Right kidney (tissue), 1 donor: Measurements from ENCODE around the gene PCYT1B.
"Not testable (repeated sequence)": the region's sequence is repeated elsewhere in the genome, so short reads cannot be mapped to it uniquely, and the experiment has no call there.

Experiments
- DNase-seq: peaks from one replicate; pipeline ENCODE4 v3.0.0-alpha.2; 2016

Gene PCYT1B

GRCh38 chrX:24646006-24646405 lies 1.1 kb downstream of the PCYT1B start:
- DNase-seq, result peak; percentile 5

- no peak for DNase-seq
These were observed 4.0 kb downstream of the PCYT1B start for GRCh38 chrX:24643116-24643515.

- no peak for DNase-seq
These were observed 17.4 kb downstream of the PCYT1B start for GRCh38 chrX:24629701-24630100.

GRCh38 chrX:24619647-24620046 lies 27.5 kb downstream of the PCYT1B start:
- DNase-seq, result no peak

- no peak for DNase-seq
These were observed 36.6 kb downstream of the PCYT1B start for GRCh38 chrX:24610516-24610915.

- no peak for DNase-seq
These were observed 39.5 kb downstream of the PCYT1B start for GRCh38 chrX:24607616-24608015.

GRCh38 chrX:24605941-24606340 lies 41.2 kb downstream of the PCYT1B start:
- DNase-seq, result not testable (repeated sequence)

GRCh38 chrX:24603191-24603590 lies 44.0 kb downstream of the PCYT1B start:
- DNase-seq, result no peak

GRCh38 chrX:24601858-24602257 lies 45.3 kb downstream of the PCYT1B start:
- no peak for DNase-seq

GRCh38 chrX:24594501-24594900 lies 52.6 kb downstream of the PCYT1B start:
- DNase-seq, result no peak

GRCh38 chrX:24590111-24590510 lies 57.0 kb downstream of the PCYT1B start:
- DNase-seq, result no peak

GRCh38 chrX:24577091-24577490 lies 70.1 kb downstream of the PCYT1B start:
- no peak for DNase-seq

- no peak for DNase-seq
These were observed 71.7 kb downstream of the PCYT1B start for GRCh38 chrX:24575496-24575895.

- DNase-seq, result no peak
These were observed 72.4 kb downstream of the PCYT1B start for GRCh38 chrX:24574743-24575142.

GRCh38 chrX:24567169-24567568 lies 80.0 kb downstream of the PCYT1B start:
- DNase-seq, result no peak

- DNase-seq, result no peak
These were observed 80.9 kb downstream of the PCYT1B start for GRCh38 chrX:24566240-24566639.

- no peak for DNase-seq
These were observed 83.7 kb downstream of the PCYT1B start for GRCh38 chrX:24563291-24564010.

- DNase-seq, result no peak
These were observed 86.0 kb downstream of the PCYT1B start for GRCh38 chrX:24561121-24561520.

- DNase-seq, result no peak
These were observed 94.1 kb downstream of the PCYT1B start for GRCh38 chrX:24553011-24553410.

GRCh38 chrX:24550166-24550565 lies 97.0 kb downstream of the PCYT1B start:
- no peak for DNase-seq

GRCh38 chrX:24547961-24548360 lies 99.2 kb downstream of the PCYT1B start:
- no peak for DNase-seq

- DNase-seq, result no peak
These were observed 104.4 kb downstream of the PCYT1B start for GRCh38 chrX:24542756-24543155.

GRCh38 chrX:24536551-24536950 lies 110.6 kb downstream of the PCYT1B start:
- no peak for DNase-seq

GRCh38 chrX:24528605-24529004 lies 118.5 kb downstream of the PCYT1B start:
- no peak for DNase-seq

- DNase-seq, result no peak
These were observed 120.5 kb downstream of the PCYT1B start for GRCh38 chrX:24526616-24527015.
